Esophagus squamous epithelium (tissue), 5 donors: ENCODE data around the gene SGSM2. TPM values are rescaled to one million over a fixed set of nuclear protein-coding genes. Genes with fewer than 3 reads are reported as not detected.

Source experiments
- DNase-seq: peaks from one replicate; lab custom pipeline; 2025; lab: John Stamatoyannopoulos, UW
- H3K27ac ChIP-seq, 4 donors: fragments of 200-600 bp; sonication (generic); one replicate each; pipeline ENCODE4 v1.5.1; 2016 to 2019; ENCODE audit warnings: mild to moderate bottlenecking in 1 of 4
- H3K27me3 ChIP-seq, 4 donors: fragments of 200-600 bp; sonication (generic); 1 replicate in 3 of 4; 2 replicates in 1 of 4; pipeline versions ENCODE4 v1.5.1 to v1.6.0; 2017 to 2021; ENCODE audit warnings: antibody characterized with exemption in 1 of 4
- H3K36me3 ChIP-seq, 3 donors: fragments of 200-600 bp; sonication (generic); one replicate each; pipeline ENCODE4 v1.5.1; 2016 to 2019
- H3K4me1 ChIP-seq, 3 donors: fragments of 200-600 bp; sonication (generic); one replicate each; pipeline ENCODE4 v1.5.1; 2017 to 2019
- H3K4me3 ChIP-seq, 4 donors: fragments of 200-600 bp; sonication (generic); 1 replicate in 3 of 4; 2 replicates in 1 of 4; pipeline ENCODE4 v1.5.1; 2016 to 2019; ENCODE audit warnings: mild to moderate bottlenecking in 2 of 4, moderate library complexity in 1 of 4
- H3K9me3 ChIP-seq, 3 donors: fragments of 200-600 bp; sonication (generic); one replicate each; pipeline ENCODE4 v1.5.1; 2016 to 2019
- CTCF ChIP-seq, 6 experiments: fragments of 450-650 bp in 4 of 6; fragments of 200-600 bp in 2 of 6; sonication (generic) in 2 of 6; IDR thresholded peaks; one replicate each; pipeline ENCODE4 v1.5.1; 2016 to 2019; ENCODE audit warnings: antibody characterized with exemption in 6 of 6, mild to moderate bottlenecking in 4 of 6, moderate library complexity in 4 of 6
- POLR2A ChIP-seq, 4 donors: fragments of 450-650 bp; IDR thresholded peaks; one replicate each; pipeline ENCODE4 v1.6.1; 2017; ENCODE audit warnings: antibody characterized with exemption in 4 of 4, mild to moderate bottlenecking in 4 of 4, moderate library complexity in 3 of 4
- WGBS, 2 donors: methylation state at CpG; one replicate each; pipeline ENCODE4 v1.1.5; 2018; 5-methylcytosine and 5-hydroxymethylcytosine counted together
- intact Hi-C: fragments of 100-400 bp; cut with DNase I; formaldehyde crosslinking; loops from one replicate; pipeline ENCODE4 v1.15.0; 2022
- total RNA-seq, 4 donors: library from RNA; depleted of rRNA; stranded (reverse); fragments of >200 nt; gene quantifications; one replicate each; pipeline ENCODE4 v1.1.0, GENCODE V29; 2016
- donor health status: DM: yes; HTN: yes; CAD: no.

SGSM2 gene
- total RNA-seq, 4 donors from 2014 or later: 24.3 to 67.9 (median 35.3) TPM

DNA sequence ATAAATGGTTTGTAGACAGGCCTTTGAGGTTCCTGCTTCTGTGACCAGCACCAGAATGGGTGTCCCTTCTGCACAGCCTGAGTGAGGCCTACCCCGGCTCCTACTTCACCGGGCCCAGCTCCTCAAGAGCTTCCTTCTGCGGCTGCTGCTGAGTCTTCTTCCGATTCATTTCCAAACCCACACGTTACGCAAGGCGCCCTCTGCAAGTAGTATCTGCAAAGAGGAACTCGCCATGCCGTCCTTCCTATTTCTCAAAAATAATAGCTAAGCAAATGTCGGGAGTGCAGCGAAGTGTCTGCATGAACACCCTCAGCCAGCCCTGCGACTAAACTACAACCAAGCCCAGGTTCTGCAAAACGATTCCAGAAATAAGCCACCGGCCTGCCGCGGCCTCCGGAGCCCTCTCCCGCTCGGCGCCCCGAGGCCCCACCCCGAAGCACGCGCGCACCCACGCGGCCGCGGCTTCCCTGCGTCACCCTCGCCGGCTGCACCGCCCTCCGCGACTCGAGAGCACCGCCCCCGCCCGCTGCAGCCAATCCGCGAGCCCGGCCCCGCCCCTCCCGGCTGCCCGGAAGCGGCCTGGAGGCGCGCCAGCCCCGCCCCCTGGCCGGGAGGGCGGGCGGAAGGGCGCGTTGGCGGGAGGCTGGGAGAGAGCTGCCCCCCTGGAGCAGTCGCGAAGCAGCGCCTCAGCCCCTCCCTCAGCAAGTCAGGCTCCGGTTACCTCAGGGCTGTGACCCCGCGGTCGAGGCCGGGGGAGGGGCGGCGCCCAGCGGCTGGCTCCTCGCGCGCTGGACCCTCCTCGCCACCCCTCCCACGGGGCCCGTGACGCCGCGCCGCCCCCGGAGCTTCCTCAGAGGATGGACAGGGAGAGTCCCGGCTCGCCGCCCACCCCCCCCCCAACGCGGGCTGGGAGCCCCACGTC is 55.2 kb downstream of the SGSM2 start:
- intact Hi-C loops: no loop called here
- TF ChIP-seq POLR2A (IDR thresholded peaks at IDR 0.05) (peak in 3 of 4 donors; percentile 59 to 95 (median 80)), CTCF (IDR thresholded peaks at IDR 0.05) (no peak)

DNA sequence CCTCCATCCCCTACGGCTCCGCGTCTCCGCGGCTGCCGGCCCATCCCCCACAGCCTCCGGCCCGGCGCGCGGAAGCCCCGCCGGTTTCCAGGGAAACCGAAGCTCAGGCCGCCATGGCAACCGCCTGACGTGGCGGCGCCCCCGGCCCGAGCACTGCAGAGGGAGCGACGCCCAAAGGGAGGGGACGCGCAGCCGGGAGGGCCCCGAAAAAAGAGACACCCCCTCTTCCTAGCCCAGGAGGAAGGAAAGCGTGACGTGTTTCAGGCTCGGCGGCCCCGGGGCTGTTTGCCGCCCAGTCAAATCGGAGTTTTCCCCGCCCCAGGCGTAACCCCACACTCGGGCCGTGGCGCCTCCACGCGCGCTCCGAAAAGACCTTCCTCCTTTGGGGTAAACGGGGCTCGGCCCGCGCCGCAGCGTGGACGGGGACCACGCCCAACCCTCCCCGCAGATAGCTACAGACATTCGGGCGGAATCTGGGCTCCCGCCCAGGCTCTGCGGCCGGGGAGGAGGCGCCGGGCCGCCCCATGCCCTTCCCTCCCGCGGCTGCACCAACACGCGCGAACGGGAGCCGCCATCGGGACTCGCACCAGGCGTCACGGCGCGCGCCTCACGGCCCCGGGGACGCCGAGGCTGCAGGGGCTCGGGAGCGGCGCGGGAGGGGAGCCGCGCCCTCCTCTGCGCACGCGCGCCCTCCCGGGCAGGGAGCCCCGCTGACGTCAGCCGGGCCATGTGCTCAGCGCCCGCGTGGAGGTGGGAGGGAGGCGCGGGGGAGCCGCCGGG is 56.1 kb downstream of the SGSM2 start:
- intact Hi-C loops: no loop called here
- TF ChIP-seq CTCF (IDR thresholded peaks at IDR 0.05): no peak
- peak in 3 of 4 donors; percentile 43 to 90 (median 71) for TF ChIP-seq POLR2A (IDR thresholded peaks at IDR 0.05)
- H3K4me3 ChIP-seq: peak overlapping the region; percentile 63 to 86 (median 67)
- peaks cover 0 to 28% (median 4%) of the 10 kb centered on the region in 3 donors for H3K36me3 ChIP-seq
- peaks cover 64 to 87% (median 68%) of the 10 kb centered on the region in 3 donors for H3K4me1 ChIP-seq
- H3K9me3 ChIP-seq: no peaks in the 10 kb centered on the region
- DNase-seq: no peak
- 0% methylated on average over 4 of the region's 99 CpGs; no CpG with 5 or more reads in 1 of the 2 donors for WGBS, 2 donors
- no peaks in the 10 kb centered on the region for H3K27me3 ChIP-seq
- peak overlapping the region; percentile 100 for H3K27ac ChIP-seq

More for the DNA sequence above, 55.2 kb downstream of the SGSM2 start:
- Histone ChIP-seq H3K36me3 (peaks cover 5 to 36% (median 8%) of the 10 kb centered on the region in 3 donors), H3K9me3 (no peaks in the 10 kb centered on the region), H3K4me1 (peaks cover 55 to 81% (median 59%) of the 10 kb centered on the region in 3 donors), H3K27me3 (no peaks in the 10 kb centered on the region), H3K4me3 (peak overlapping the region; percentile 63 to 86 (median 67)), H3K27ac (peak overlapping the region; percentile 100)
- peak; percentile 74 for DNase-seq
- WGBS, 2 donors: 2% methylated on average over 8 to 9 of the region's 83 CpGs

- Histone ChIP-seq H3K36me3 (peaks cover 0 to 20% (median 4%) of the 10 kb centered on the region in 3 donors), H3K27ac (peak overlapping the region; percentile 100), H3K9me3 (no peaks in the 10 kb centered on the region), H3K27me3 (no peaks in the 10 kb centered on the region), H3K4me1 (peaks cover 67 to 87% (median 76%) of the 10 kb centered on the region in 3 donors), H3K4me3 (peak overlapping the region; percentile 63 to 86 (median 67))
- 43 to 47% methylated on average over 7 to 12 of the region's 53 CpGs for WGBS, 2 donors
- intact Hi-C loops: no loop called here
- TF ChIP-seq CTCF (IDR thresholded peaks at IDR 0.05): no peak
- no peak for TF ChIP-seq POLR2A (IDR thresholded peaks at IDR 0.05)
- no peak for DNase-seq
Observed at GRCh38 chr17:2393954-2394749, 56.9 kb downstream of the SGSM2 start.

DNA sequence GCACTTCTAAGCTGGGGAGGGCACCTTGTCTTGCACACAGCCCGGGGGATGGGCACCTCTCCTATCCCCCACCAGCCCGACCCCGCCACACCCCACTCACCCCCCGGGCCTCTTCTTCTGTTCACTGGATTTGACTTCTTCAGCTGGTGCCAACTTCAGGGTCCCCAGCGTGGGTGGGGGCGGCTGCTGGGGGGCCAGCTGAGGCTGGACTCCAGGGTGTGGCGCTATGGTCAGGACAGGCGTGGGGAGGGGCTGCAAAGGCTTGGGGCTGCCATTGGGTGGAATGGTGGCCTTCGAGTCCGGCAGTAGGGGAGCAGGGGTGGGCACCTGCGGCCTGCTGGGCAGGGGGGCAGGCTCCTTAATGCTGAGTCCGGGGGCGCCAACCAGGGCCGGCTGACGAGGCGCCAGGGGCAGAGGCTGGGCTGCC is 57.5 kb downstream of the SGSM2 start:
- H3K4me3 ChIP-seq: peak overlapping the region in 2 of 4 donors; percentile 70 to 86
- no peaks in the 10 kb centered on the region for H3K9me3 ChIP-seq
- peak overlapping the region; percentile 100 for H3K27ac ChIP-seq
- intact Hi-C loops: no loop called here
- H3K36me3 ChIP-seq: peaks cover 0 to 13% (median 4%) of the 10 kb centered on the region in 3 donors
- 80 to 93% methylated on average over 1 to 2 of the region's 16 CpGs for whole genome bisulfite sequencing, 2 donors
- peaks cover 67 to 82% (median 75%) of the 10 kb centered on the region in 3 donors for H3K4me1 ChIP-seq
- H3K27me3 ChIP-seq: no peaks in the 10 kb centered on the region
- no peak for DNase-seq
- TF ChIP-seq POLR2A (IDR thresholded peaks at IDR 0.05): no peak
- no peak for TF ChIP-seq CTCF (IDR thresholded peaks at IDR 0.05)
